Esophagus (tissue), 2 donors: Measurements from ENCODE around the gene CLCN6. TPM values are rescaled to one million over a fixed set of nuclear protein-coding genes. Genes with fewer than 3 reads are reported as not detected.

ENCODE experiments used
- H3K27ac ChIP-seq, 2 donors: one replicate each; pipeline ENCODE4 v1.5.1; 2013; ENCODE audit warnings: low read depth in 2 of 2, mild to moderate bottlenecking in 2 of 2, inconsistent platforms in 1 of 2, low read length in 1 of 2, moderate library complexity in 1 of 2
- H3K27me3 ChIP-seq, 2 donors: one replicate each; pipeline ENCODE4 v1.6.1; 2013; ENCODE audit warnings: low read length in 2 of 2, control low read depth in 1 of 2, mild to moderate bottlenecking in 1 of 2; ENCODE audit not compliant: insufficient read depth in 2 of 2, control insufficient read depth in 1 of 2
- H3K36me3 ChIP-seq, 2 donors: one replicate each; pipeline ENCODE4 v1.6.1; 2013; ENCODE audit warnings: low read length in 1 of 2; ENCODE audit not compliant: control insufficient read depth in 2 of 2, insufficient read depth in 2 of 2
- H3K4me1 ChIP-seq, 2 donors: one replicate each; pipeline ENCODE4 v1.6.1; 2013; ENCODE audit warnings: low read length in 1 of 2; ENCODE audit not compliant: control insufficient read depth in 2 of 2, insufficient read depth in 2 of 2
- H3K4me3 ChIP-seq, 2 donors: one replicate each; pipeline ENCODE4 v1.5.1; 2013; ENCODE audit warnings: low read length in 2 of 2, mild to moderate bottlenecking in 2 of 2, low read depth in 1 of 2, moderate library complexity in 1 of 2
- H3K9me3 ChIP-seq, 2 donors: one replicate each; pipeline ENCODE4 v1.6.1; 2013; ENCODE audit warnings: mild to moderate bottlenecking in 2 of 2, low read depth in 1 of 2, low read length in 1 of 2, moderate library complexity in 1 of 2; ENCODE audit not compliant: control insufficient read depth in 2 of 2, insufficient read depth in 1 of 2
- WGBS, 2 donors: extraction: QIAGEN DNeasy Blood & Tissue Kit; methylation state at CpG; one replicate each; pipeline ENCODE4 v1.1.7; 2013; 5-methylcytosine and 5-hydroxymethylcytosine counted together
- polyA plus RNA-seq, 2 donors: library from polyadenylated mRNA; stranded (reverse); fragments of 200-250 nt; gene quantifications; one replicate each; pipeline ENCODE4 v1.2.3, GENCODE V29; 2013
- donor health status: healthy with polysubstance abuse.
- donor health status: Bipolar disorder and iron deficiency.

Gene CLCN6
- polyA plus RNA-seq, 2 donors: 4.9 to 9.1 TPM

GRCh38 chr1:11817192-11817591 is 11.2 kb downstream of the CLCN6 start:
- 90 to 94% methylated on average over 12 of the region's 12 CpGs for WGBS, 2 donors
- peaks cover 7 to 16% of the 10 kb centered on the region in 2 donors for H3K36me3 ChIP-seq

GRCh38 chr1:11822091-11822490 is 16.1 kb downstream of the CLCN6 start:
- H3K36me3 ChIP-seq: peaks cover 13 to 36% of the 10 kb centered on the region in 2 donors
- WGBS, 2 donors: 90 to 92% methylated on average over 3 of the region's 3 CpGs

More at GRCh38 chr1:11817192-11817591, 11.2 kb downstream of the CLCN6 start:
- no peak overlapping the region for H3K27ac ChIP-seq
- H3K9me3 ChIP-seq: no peaks in the 10 kb centered on the region
- H3K4me3 ChIP-seq: no peak overlapping the region
- no peaks in the 10 kb centered on the region for H3K4me1 ChIP-seq
- H3K27me3 ChIP-seq: no peaks in the 10 kb centered on the region

GRCh38 chr1:11823366-11824137 is 17.6 kb downstream of the CLCN6 start:
- H3K27me3 ChIP-seq: no peaks in the 10 kb centered on the region
- H3K4me3 ChIP-seq: no peak overlapping the region
- 90 to 93% methylated on average over 17 of the region's 17 CpGs for WGBS, 2 donors
- no peaks in the 10 kb centered on the region for H3K9me3 ChIP-seq
- no peak overlapping the region for H3K27ac ChIP-seq
- H3K4me1 ChIP-seq: no peaks in the 10 kb centered on the region
- peaks cover 8 to 44% of the 10 kb centered on the region in 2 donors for H3K36me3 ChIP-seq

More at GRCh38 chr1:11822091-11822490, 16.1 kb downstream of the CLCN6 start:
- H3K9me3 ChIP-seq: no peaks in the 10 kb centered on the region
- H3K4me1 ChIP-seq: no peaks in the 10 kb centered on the region
- H3K27ac ChIP-seq: no peak overlapping the region
- no peaks in the 10 kb centered on the region for H3K27me3 ChIP-seq
- H3K4me3 ChIP-seq: no peak overlapping the region

- H3K27me3 ChIP-seq: no peaks in the 10 kb centered on the region
- H3K4me1 ChIP-seq: no peaks in the 10 kb centered on the region
- H3K9me3 ChIP-seq: no peaks in the 10 kb centered on the region
- H3K36me3 ChIP-seq: peaks cover 12 to 50% of the 10 kb centered on the region in 2 donors
- H3K4me3 ChIP-seq: no peak overlapping the region
- WGBS, 2 donors: 91% methylated on average over 7 of the region's 7 CpGs
- no peak overlapping the region for H3K27ac ChIP-seq
These were observed 19.1 kb downstream of the CLCN6 start for GRCh38 chr1:11825131-11825530.

- 96% methylated on average over 9 of the region's 9 CpGs for WGBS, 2 donors
- H3K36me3 ChIP-seq: peaks cover 12 to 50% of the 10 kb centered on the region in 2 donors
- no peak overlapping the region for H3K4me3 ChIP-seq
- no peaks in the 10 kb centered on the region for H3K4me1 ChIP-seq
- H3K9me3 ChIP-seq: no peaks in the 10 kb centered on the region
- no peak overlapping the region for H3K27ac ChIP-seq
- no peaks in the 10 kb centered on the region for H3K27me3 ChIP-seq
These were observed 21.0 kb downstream of the CLCN6 start for GRCh38 chr1:11826946-11827345.

GRCh38 chr1:11828511-11828910 is 22.5 kb downstream of the CLCN6 start:
- H3K27me3 ChIP-seq: no peaks in the 10 kb centered on the region
- no peak overlapping the region for H3K27ac ChIP-seq
- peaks cover 17 to 50% of the 10 kb centered on the region in 2 donors for H3K36me3 ChIP-seq
- no peak overlapping the region for H3K4me3 ChIP-seq
- H3K4me1 ChIP-seq: no peaks in the 10 kb centered on the region
- WGBS, 2 donors: 90 to 92% methylated on average over 19 of the region's 19 CpGs
- no peaks in the 10 kb centered on the region for H3K9me3 ChIP-seq

GRCh38 chr1:11831945-11832725 is 26.1 kb downstream of the CLCN6 start:
- 77 to 84% methylated on average over 9 of the region's 9 CpGs for WGBS, 2 donors
- Histone ChIP-seq H3K9me3 (no peaks in the 10 kb centered on the region), H3K27me3 (no peaks in the 10 kb centered on the region), H3K4me3 (no peak overlapping the region), H3K27ac (no peak overlapping the region), H3K36me3 (peaks cover 27 to 65% of the 10 kb centered on the region in 2 donors), H3K4me1 (no peaks in the 10 kb centered on the region)

- H3K27me3 ChIP-seq: no peaks in the 10 kb centered on the region
- no peak overlapping the region for H3K4me3 ChIP-seq
- peaks cover 26 to 65% of the 10 kb centered on the region in 2 donors for H3K36me3 ChIP-seq
- H3K9me3 ChIP-seq: no peaks in the 10 kb centered on the region
- no peak overlapping the region for H3K27ac ChIP-seq
- 90 to 93% methylated on average over 8 of the region's 8 CpGs for WGBS, 2 donors
- H3K4me1 ChIP-seq: no peaks in the 10 kb centered on the region
These were observed 27.5 kb downstream of the CLCN6 start for GRCh38 chr1:11833497-11833896.

- H3K4me1 ChIP-seq: no peaks in the 10 kb centered on the region
- no peaks in the 10 kb centered on the region for H3K27me3 ChIP-seq
These were observed 27.9 kb downstream of the CLCN6 start for GRCh38 chr1:11833900-11834299.

More at GRCh38 chr1:11833900-11834299, 27.9 kb downstream of the CLCN6 start:
- no peaks in the 10 kb centered on the region for H3K9me3 ChIP-seq
- H3K4me3 ChIP-seq: no peak overlapping the region
- 93 to 94% methylated on average over 13 of the region's 13 CpGs for WGBS, 2 donors
- peaks cover 25 to 62% of the 10 kb centered on the region in 2 donors for H3K36me3 ChIP-seq
- no peak overlapping the region for H3K27ac ChIP-seq
